Uterus (tissue), 4 donors: ENCODE measurements around the gene SF1. TPM values are rescaled to one million over a fixed set of nuclear protein-coding genes. Genes with fewer than 3 reads are reported as not detected.

ENCODE experiments used
- DNase-seq, 2 donors: peaks; one replicate each; pipeline ENCODE4 v3.0.0-alpha.2; 2019 to 2020
- H3K27ac ChIP-seq, 2 donors: fragments of 200-600 bp; sonication (generic); 1 replicate in 1 of 2; 2 replicates in 1 of 2; pipeline ENCODE4 v1.5.1; 2016 to 2018
- H3K27me3 ChIP-seq, 2 donors: fragments of 200-600 bp; sonication (generic); one replicate each; pipeline ENCODE4 v1.5.1; 2018 to 2019; ENCODE audit warnings: control low read depth in 1 of 2
- H3K36me3 ChIP-seq, 2 donors: fragments of 200-600 bp; sonication (generic); one replicate each; pipeline ENCODE4 v1.5.1; 2019; ENCODE audit warnings: control low read depth in 1 of 2
- H3K4me1 ChIP-seq, 2 donors: fragments of 200-600 bp; sonication (generic); one replicate each; pipeline ENCODE4 v1.5.1; 2018 to 2019; ENCODE audit warnings: control low read depth in 1 of 2
- H3K4me3 ChIP-seq, 2 donors: fragments of 200-600 bp; sonication (generic); 1 replicate in 1 of 2; 2 replicates in 1 of 2; pipeline ENCODE4 v1.5.1; 2018 to 2019; ENCODE audit warnings: mild to moderate bottlenecking in 1 of 2
- H3K9me3 ChIP-seq, 2 donors: fragments of 200-600 bp; sonication (generic); one replicate each; pipeline ENCODE4 v1.5.1; 2019; ENCODE audit warnings: control low read depth in 1 of 2
- POLR2A ChIP-seq, 2 donors: fragments of 450-650 bp; IDR thresholded peaks; one replicate each; pipeline ENCODE4 v1.6.1; 2016; ENCODE audit warnings: antibody characterized with exemption in 2 of 2, mild to moderate bottlenecking in 1 of 2, moderate library complexity in 1 of 2
- intact Hi-C: fragments of 100-400 bp; cut with DNase I; formaldehyde crosslinking; loops from one replicate; pipeline ENCODE4 v1.15.1; 2023; ENCODE audit warnings: low total_unique reads
- total RNA-seq, 4 donors: library from RNA; depleted of rRNA in 3 of 4; stranded (reverse); fragments of >200 nt in 3 of 4; gene quantifications; one replicate each; pipeline versions ENCODE4 v1.1.0 to v1.2.4, GENCODE V29; 2014 to 2023
- TF ChIP-seq, protein P1 (sequence below), 4 experiments: fragments of 200-600 bp in 2 of 4; fragments of 450-650 bp in 2 of 4; sonication (generic) in 2 of 4; IDR thresholded peaks; one replicate each; pipeline ENCODE4 v1.5.1; 2016 to 2019; ENCODE audit warnings: antibody characterized with exemption in 4 of 4, mild to moderate bottlenecking in 2 of 4, moderate library complexity in 1 of 4
- donor health status: DM: yes; HTN: yes; CAD: no.

The SF1 gene
- total RNA-seq, 4 donors from 2014 or later = 62.0 to 374 (median 219) TPM

DNA sequence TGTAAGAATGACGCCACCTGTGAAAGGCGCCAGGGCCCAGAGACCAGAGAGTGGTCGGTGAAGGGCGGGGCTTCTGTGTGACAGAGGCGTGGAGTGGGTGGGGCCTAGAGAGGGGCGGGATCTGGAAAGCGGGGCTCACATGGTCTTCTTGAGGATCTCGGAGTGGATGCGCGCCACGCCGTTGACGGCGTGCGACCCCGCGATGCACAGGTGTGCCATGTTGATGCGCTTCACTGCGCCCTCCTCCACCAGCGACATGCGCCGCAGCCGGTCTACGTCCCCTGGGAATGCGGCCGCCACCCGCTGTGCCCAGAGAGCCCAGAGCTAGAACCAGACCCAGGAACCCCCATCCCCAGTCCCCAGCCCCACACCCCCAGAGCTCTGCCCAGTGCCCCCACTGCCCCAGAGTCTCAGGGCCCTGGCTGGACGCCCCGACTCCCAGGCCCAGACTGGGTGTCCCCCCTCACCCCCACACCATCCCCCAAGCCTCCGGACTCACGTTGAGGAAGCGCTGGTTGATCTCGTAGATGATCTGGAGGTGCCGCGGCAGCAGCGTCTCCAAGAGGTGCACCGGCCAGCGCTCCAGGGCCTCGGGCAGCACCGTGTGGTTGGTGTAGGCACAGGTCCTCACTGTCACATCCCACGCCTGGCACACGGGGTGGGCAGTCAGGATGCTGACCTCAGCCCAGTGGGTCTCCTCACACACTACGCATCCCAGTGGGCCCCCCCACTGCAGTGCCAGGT lies 24.8 kb downstream of the SF1 start:
- Histone ChIP-seq H3K9me3 (no peaks in the 10 kb centered on the region), H3K27ac (no peak overlapping the region), H3K4me1 (no peaks in the 10 kb centered on the region), H3K36me3 (no peaks in the 10 kb centered on the region), H3K27me3 (no peaks in the 10 kb centered on the region), H3K4me3 (no peak overlapping the region)
- DNase-seq = no peak
- TF ChIP-seq, protein P1, sequence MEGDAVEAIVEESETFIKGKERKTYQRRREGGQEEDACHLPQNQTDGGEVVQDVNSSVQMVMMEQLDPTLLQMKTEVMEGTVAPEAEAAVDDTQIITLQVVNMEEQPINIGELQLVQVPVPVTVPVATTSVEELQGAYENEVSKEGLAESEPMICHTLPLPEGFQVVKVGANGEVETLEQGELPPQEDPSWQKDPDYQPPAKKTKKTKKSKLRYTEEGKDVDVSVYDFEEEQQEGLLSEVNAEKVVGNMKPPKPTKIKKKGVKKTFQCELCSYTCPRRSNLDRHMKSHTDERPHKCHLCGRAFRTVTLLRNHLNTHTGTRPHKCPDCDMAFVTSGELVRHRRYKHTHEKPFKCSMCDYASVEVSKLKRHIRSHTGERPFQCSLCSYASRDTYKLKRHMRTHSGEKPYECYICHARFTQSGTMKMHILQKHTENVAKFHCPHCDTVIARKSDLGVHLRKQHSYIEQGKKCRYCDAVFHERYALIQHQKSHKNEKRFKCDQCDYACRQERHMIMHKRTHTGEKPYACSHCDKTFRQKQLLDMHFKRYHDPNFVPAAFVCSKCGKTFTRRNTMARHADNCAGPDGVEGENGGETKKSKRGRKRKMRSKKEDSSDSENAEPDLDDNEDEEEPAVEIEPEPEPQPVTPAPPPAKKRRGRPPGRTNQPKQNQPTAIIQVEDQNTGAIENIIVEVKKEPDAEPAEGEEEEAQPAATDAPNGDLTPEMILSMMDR (IDR thresholded peaks at IDR 0.05) = no peak
- no peak for TF ChIP-seq POLR2A (IDR thresholded peaks at IDR 0.05)
- intact Hi-C loops = no loop called here

DNA sequence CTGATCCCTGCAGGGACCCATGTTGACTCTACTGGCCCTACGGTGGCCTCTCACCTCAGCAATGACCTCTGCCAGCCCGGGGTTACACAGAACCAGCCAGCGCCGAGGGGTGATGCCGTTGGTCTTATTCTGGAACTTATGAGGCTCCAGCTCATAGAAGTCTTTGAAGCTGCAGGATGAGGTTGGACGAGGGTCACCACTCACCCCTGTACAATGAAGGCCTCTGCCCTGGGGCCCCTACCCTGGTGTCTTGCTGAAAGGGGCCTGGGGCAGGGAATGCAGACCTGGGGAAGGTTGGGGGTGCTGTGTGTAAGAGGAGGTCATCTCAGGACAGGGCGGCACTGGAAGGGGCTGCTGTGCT lies 25.3 kb downstream of the SF1 start:
- intact Hi-C loops = no loop called here
- DNase-seq = no peak

DNA sequence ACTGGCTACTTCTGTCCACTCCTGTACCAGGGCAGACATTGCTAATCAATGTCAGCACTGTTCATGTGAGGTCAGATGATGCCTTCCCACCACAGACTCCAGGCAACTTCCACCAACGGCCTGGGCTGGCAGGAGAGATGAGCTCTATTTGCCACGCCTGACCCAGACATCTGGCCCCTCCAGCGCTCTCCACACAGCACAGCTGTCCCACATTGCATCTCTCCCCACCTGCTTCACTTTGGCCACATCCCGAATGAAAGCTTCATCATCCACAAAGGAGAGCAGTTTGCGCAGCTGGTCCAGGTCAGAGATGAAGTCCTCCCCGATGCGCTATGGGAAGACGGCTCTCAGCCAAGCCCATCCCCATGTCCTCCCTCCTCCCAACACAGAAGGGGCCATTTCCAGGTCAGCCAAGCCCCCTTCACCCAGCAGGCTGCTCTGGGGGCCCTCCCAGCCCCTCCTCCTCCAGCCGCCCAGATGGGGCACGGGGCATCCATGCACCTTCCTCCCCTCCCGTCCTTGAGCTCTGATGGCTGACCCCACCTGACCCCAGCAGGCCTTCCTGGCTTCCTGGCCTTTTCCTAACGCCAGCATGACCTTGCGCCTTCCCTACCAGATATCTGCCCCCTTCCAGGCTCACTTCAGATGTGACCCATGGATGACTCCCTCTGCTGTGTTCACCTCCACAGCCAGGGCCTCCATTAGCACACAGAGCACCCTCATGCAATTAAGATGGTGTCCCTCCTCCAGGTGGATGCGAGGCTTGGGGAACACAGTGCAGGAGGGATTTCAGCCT lies 26.0 kb downstream of the SF1 start:
- Histone ChIP-seq H3K4me3 (no peak overlapping the region), H3K9me3 (no peaks in the 10 kb centered on the region), H3K27ac (no peak overlapping the region), H3K27me3 (no peaks in the 10 kb centered on the region), H3K4me1 (no peaks in the 10 kb centered on the region), H3K36me3 (no peaks in the 10 kb centered on the region)
- intact Hi-C loops = no loop called here
- TF ChIP-seq, protein P1 (IDR thresholded peaks at IDR 0.05) = no peak
- TF ChIP-seq POLR2A (IDR thresholded peaks at IDR 0.05) = no peak
- DNase-seq = no peak

More for the DNA sequence above, 25.3 kb downstream of the SF1 start:
- H3K4me3 ChIP-seq = no peak overlapping the region
- H3K36me3 ChIP-seq = no peaks in the 10 kb centered on the region
- no peaks in the 10 kb centered on the region for H3K4me1 ChIP-seq
- TF ChIP-seq, protein P1 (IDR thresholded peaks at IDR 0.05) = no peak
- TF ChIP-seq POLR2A (IDR thresholded peaks at IDR 0.05) = no peak
- no peak overlapping the region for H3K27ac ChIP-seq
- no peaks in the 10 kb centered on the region for H3K9me3 ChIP-seq
- no peaks in the 10 kb centered on the region for H3K27me3 ChIP-seq

DNA sequence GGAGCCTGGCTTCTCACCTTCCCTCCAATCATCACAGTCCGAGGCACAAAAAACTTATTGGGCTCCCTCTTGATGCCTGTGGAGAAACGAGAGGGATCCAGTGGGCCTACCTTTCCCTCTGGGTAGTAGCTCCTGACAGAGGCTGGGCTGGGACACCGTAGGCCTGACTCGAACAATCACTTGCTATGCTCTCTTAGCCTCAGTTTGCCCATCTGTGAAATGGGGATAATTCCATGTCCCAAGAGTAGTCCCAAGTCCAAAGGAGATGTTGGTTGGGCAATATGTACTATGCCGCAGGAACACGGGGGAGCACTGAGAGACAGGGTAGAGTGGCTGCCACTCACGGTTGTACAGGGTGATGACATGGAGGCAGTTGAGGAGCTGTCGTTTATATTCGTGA lies 26.8 kb downstream of the SF1 start:
- no peaks in the 10 kb centered on the region for H3K27me3 ChIP-seq
- no peaks in the 10 kb centered on the region for H3K36me3 ChIP-seq
- intact Hi-C loops = no loop called here
- H3K4me3 ChIP-seq = no peak overlapping the region
- H3K4me1 ChIP-seq = no peaks in the 10 kb centered on the region
- DNase-seq = no peak
- H3K9me3 ChIP-seq = no peaks in the 10 kb centered on the region
- TF ChIP-seq, protein P1 (IDR thresholded peaks at IDR 0.05) = no peak
- TF ChIP-seq POLR2A (IDR thresholded peaks at IDR 0.05) = no peak
- H3K27ac ChIP-seq = no peak overlapping the region

DNA sequence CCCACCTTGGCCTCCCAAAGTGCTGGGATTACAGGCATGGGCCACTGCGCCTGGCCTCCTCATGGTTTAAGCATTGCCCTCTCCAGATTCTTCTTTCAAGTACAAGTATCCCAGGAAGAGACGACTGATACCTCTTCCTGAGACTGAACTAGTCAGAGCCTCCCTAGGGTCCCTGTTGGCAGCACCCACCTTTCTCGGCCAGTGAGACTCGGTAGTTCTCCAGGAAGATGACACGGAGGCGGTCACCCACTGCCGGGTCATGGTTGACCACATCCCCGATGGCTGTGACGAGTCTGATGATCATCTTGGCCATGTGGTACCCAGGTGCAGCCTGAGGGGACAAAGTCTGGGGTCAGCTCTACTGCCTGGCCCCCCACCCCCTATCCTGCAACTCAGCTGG lies 27.2 kb downstream of the SF1 start:
- H3K27ac ChIP-seq = no peak overlapping the region

More for the DNA sequence above, 27.2 kb downstream of the SF1 start:
- Histone ChIP-seq H3K36me3 (no peaks in the 10 kb centered on the region), H3K27me3 (no peaks in the 10 kb centered on the region), H3K9me3 (no peaks in the 10 kb centered on the region), H3K4me1 (no peaks in the 10 kb centered on the region), H3K4me3 (no peak overlapping the region)
- intact Hi-C loops = no loop called here
- TF ChIP-seq POLR2A (IDR thresholded peaks at IDR 0.05) = no peak
- TF ChIP-seq, protein P1 (IDR thresholded peaks at IDR 0.05) = no peak
- no peak for DNase-seq
